Measurements from ENCODE around the gene DYSF. TPM values are rescaled to one million over a fixed set of nuclear protein-coding genes. Genes with fewer than 3 reads are reported as not detected.

Gene DYSF
- total RNA-seq, 1 donor from 2014 or later = 42.8 TPM

- Histone ChIP-seq H3K36me3 (ENCODE audit: control insufficient read depth, insufficient read depth, low read length) (no peaks in the 10 kb centered on the region), H3K4me3 (ENCODE audit: low read depth, low read length) (no peak overlapping the region), H3K27me3 (ENCODE audit: control insufficient read depth, insufficient read depth, low read length) (no peaks in the 10 kb centered on the region)
- no peak for DNase-seq (ENCODE audit: low read depth)
- no peak for TF ChIP-seq CTCF (IDR thresholded peaks at IDR 0.05; ENCODE audit: insufficient read depth, low read length, poor library complexity, severe bottlenecking)
These were observed 258.9 kb downstream of the DYSF start for GRCh38 chr2:71712158-71712818.

DNA sequence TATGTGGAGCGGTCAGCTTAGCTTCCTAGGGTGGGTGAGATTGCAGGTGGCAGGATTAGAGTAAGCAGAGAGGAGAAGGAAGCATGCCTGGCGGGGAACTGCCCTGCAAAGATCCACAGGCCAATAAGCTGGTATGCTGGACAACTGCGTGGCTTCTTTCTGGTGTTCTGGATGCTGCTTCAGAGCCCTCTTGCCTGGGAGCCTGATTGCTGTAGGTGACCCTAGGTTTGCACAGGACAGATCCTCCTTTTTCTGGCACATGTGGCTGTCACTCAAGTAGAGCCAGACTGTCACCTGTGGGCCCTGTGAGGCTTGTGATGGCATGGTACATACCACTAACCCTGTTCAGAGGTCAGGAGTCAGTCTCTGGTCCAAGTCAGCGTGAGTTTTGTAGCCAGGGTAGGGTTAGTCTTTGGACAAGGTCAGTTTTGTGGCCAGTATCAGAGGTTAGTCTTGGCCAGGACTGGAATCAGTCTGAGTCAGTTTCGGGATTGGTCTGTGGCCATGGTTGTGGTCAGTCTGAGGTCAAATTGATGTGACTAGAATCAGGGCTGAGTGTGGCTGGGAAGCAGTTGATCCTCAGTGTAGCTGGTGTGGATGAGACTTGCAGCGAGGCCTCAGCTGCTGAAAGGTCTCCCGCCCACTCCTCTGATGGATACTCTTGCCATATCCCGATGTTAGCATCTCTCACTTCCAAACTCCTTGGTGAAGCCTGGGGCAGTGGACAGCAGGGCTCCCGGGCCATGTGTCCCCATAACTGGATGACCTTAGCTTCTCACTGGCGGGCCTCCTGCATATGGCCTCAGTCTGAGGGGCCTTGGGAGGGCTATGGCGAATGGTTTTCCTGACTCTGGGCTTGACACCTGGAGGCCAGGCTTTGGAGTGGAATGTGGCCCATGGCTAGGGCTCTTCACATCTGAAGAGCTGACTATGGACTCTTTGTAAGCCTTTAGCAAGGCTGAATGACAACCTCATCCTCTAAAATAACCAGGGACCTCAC is 260.5 kb downstream of the DYSF start:
- TF ChIP-seq CTCF (IDR thresholded peaks at IDR 0.05; ENCODE audit: insufficient read depth, low read length, poor library complexity, severe bottlenecking) = no peak
- Histone ChIP-seq H3K27me3 (ENCODE audit: control insufficient read depth, insufficient read depth, low read length) (no peaks in the 10 kb centered on the region), H3K4me3 (ENCODE audit: low read depth, low read length) (no peak overlapping the region), H3K36me3 (ENCODE audit: control insufficient read depth, insufficient read depth, low read length) (no peaks in the 10 kb centered on the region)
- no peak for DNase-seq (ENCODE audit: low read depth)

DNA sequence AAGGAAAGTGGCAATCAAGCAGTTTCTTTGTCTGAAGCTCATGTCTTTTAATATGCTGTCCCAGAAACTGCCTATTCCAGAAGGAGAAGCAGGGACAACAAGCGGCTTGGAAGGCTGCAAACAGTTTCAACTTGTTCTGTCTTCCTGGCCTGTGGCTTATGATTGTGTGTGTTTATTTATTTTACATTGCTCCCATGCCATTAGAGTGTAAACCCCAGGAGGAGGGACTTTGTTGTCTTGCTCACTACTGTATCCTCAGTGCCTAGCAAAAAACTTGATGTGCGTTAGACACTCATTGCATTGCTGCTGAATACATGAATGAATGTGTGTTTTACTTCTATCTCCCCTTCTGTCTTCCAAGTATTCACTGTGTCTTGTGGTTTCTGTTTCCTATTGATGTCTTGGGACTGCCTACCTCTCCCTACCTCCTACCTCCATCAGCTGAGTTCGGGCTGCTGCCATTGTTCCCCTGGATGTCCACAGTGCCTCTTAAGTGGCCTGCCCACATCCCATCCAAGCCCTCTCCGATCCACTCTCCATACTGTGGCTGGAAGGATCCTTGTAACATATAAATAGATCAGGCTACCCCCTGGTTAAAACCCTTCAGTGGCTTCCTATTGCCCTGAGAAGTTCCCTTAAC is 261.4 kb downstream of the DYSF start:
- no peak for TF ChIP-seq CTCF (IDR thresholded peaks at IDR 0.05; ENCODE audit: insufficient read depth, low read length, poor library complexity, severe bottlenecking)

GRCh38 chr2:71715241-71715750 is 261.9 kb downstream of the DYSF start:
- TF ChIP-seq CTCF (IDR thresholded peaks at IDR 0.05; ENCODE audit: insufficient read depth, low read length, poor library complexity, severe bottlenecking) = no peak

More for the DNA sequence above, 261.4 kb downstream of the DYSF start:
- no peaks in the 10 kb centered on the region for H3K27me3 ChIP-seq (ENCODE audit: control insufficient read depth, insufficient read depth, low read length)
- H3K36me3 ChIP-seq (ENCODE audit: control insufficient read depth, insufficient read depth, low read length) = no peaks in the 10 kb centered on the region
- no peak for DNase-seq (ENCODE audit: low read depth)
- H3K4me3 ChIP-seq (ENCODE audit: low read depth, low read length) = no peak overlapping the region

DNA sequence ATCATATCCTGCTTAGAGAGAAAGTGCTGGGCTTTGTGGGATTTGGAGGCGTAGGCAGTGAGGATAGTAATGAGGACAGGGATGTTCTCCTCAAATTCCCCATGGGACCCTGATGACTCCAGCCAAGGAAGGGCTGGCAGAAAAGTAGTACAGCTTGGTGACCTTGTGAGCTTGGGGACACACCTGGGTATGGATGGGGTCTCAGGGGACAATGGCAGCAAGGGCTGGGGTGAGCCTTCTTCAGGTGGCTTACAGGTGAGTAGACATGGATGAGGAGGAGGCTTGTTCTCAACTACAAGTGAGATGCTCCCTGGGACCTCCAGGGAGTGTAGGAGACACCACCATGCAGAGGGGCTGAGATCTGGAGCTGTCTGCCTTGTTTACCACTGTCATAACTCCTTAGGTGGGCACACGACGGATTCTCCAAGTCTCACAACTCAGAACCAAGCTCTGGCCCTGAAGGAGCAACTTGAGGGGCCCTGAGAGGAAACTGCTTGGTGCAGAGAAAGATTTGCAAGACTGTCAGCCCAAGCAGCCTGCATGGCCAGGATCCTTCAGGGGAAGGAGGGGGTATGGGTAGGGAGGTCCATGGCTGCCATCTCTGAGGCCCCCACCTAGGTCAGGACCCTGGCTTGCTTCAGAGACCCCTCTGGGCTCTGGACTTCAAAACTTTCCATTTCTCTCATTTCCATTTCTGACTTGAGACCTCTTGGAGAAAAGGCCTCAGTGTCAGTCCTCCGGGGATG is 262.8 kb downstream of the DYSF start:
- TF ChIP-seq CTCF (IDR thresholded peaks at IDR 0.05; ENCODE audit: insufficient read depth, low read length, poor library complexity, severe bottlenecking) = no peak
- Histone ChIP-seq H3K4me3 (ENCODE audit: low read depth, low read length) (no peak overlapping the region), H3K27me3 (ENCODE audit: control insufficient read depth, insufficient read depth, low read length) (peaks cover 3% of the 10 kb centered on the region), H3K36me3 (ENCODE audit: control insufficient read depth, insufficient read depth, low read length) (no peaks in the 10 kb centered on the region)
- DNase-seq (ENCODE audit: low read depth) = no peak

More at GRCh38 chr2:71715241-71715750, 261.9 kb downstream of the DYSF start:
- no peaks in the 10 kb centered on the region for H3K27me3 ChIP-seq (ENCODE audit: control insufficient read depth, insufficient read depth, low read length)
- no peak for DNase-seq (ENCODE audit: low read depth)
- H3K36me3 ChIP-seq (ENCODE audit: control insufficient read depth, insufficient read depth, low read length) = no peaks in the 10 kb centered on the region
- H3K4me3 ChIP-seq (ENCODE audit: low read depth, low read length) = no peak overlapping the region
